Endodermal cell (in vitro differentiated cells): Measurements from ENCODE around the gene ADAM15. TPM values are rescaled to one million over a fixed set of nuclear protein-coding genes. Genes with fewer than 3 reads are reported as not detected.

Experiments used
- DNase-seq: peaks from one replicate; pipeline ENCODE4 v3.0.0-alpha.2; 2017
- H3K27ac ChIP-seq: 2 replicates; pipeline ENCODE4 v1.5.1; 2013; ENCODE audit warnings: mild to moderate bottlenecking, low read depth, low read length, moderate library complexity
- H3K27me3 ChIP-seq: 2 replicates; pipeline ENCODE4 v1.6.1; 2013; ENCODE audit warnings: mild to moderate bottlenecking, low read length, moderate library complexity; ENCODE audit not compliant: insufficient read depth, control insufficient read depth, poor library complexity, severe bottlenecking
- H3K36me3 ChIP-seq: 2 replicates; pipeline ENCODE4 v1.7.0; 2013; ENCODE audit warnings: mild to moderate bottlenecking, low read length, moderate library complexity; ENCODE audit not compliant: control insufficient read depth, insufficient read depth
- H3K4me1 ChIP-seq: one replicate; pipeline ENCODE4 v1.7.0; 2013; ENCODE audit warnings: low read length; ENCODE audit not compliant: control insufficient read depth, insufficient read depth
- H3K4me3 ChIP-seq: 2 replicates; pipeline ENCODE4 v1.5.1; 2013; ENCODE audit warnings: mild to moderate bottlenecking, low read length, moderate library complexity
- H3K9ac ChIP-seq: 2 replicates; pipeline ENCODE4 v1.6.1; 2013; ENCODE audit warnings: mild to moderate bottlenecking, low read length, moderate library complexity; ENCODE audit not compliant: poor library complexity, severe bottlenecking; ENCODE audit errors: extremely low read depth
- H3K9me3 ChIP-seq: 2 replicates; pipeline ENCODE4 v1.6.1; 2013; ENCODE audit warnings: mild to moderate bottlenecking, low read length, moderate library complexity; ENCODE audit not compliant: control insufficient read depth
- H3K27ac Mint-ChIP-seq: 2 replicates; pipeline ENCODE4 v1.8.0; 2020; ENCODE audit warnings: mixed read lengths
- H3K27me3 Mint-ChIP-seq: 2 replicates; pipeline ENCODE4 v1.8.0; 2021; ENCODE audit warnings: mild to moderate bottlenecking, mixed read lengths; ENCODE audit not compliant: insufficient read depth
- H3K36me3 Mint-ChIP-seq: 2 replicates; pipeline ENCODE4 v1.8.0; 2020; ENCODE audit warnings: low read depth, mixed read lengths
- H3K4me1 Mint-ChIP-seq: 2 replicates; pipeline ENCODE4 v1.8.0; 2020; ENCODE audit warnings: mixed read lengths
- H3K4me3 Mint-ChIP-seq: 2 replicates; pipeline ENCODE4 v1.8.0; 2020; ENCODE audit warnings: mild to moderate bottlenecking, moderate library complexity, mixed read lengths
- H3K9me3 Mint-ChIP-seq: 2 replicates; pipeline ENCODE4 v1.8.0; 2020; ENCODE audit warnings: mild to moderate bottlenecking, mixed read lengths
- WGBS, 2 experiments: methylation state at CpG; one replicate each; pipeline versions ENCODE4 v1.1.5 to v1.1.7; 2013; ENCODE audit warnings: missing lambda C conversion rate in 2 of 2, mixed read lengths in 1 of 2; ENCODE audit not compliant: insufficient coverage in 1 of 2, insufficient read length in 1 of 2; 5-methylcytosine and 5-hydroxymethylcytosine counted together
- total RNA-seq, 2 donors: library from RNA; stranded (reverse); fragmentation: NEBNext Ultra II Directional in 1 of 2; extraction: Animal tissue kit (Norgen Biotek cat#: 25700) in 1 of 2; gene quantifications; 2 replicates in 1 of 2; 3 replicates in 1 of 2; pipeline ENCODE4 v1.2.1, GENCODE V29; 2021
- TF ChIP-seq, protein P1 (sequence below): fragments of 200-600 bp; sonication (generic); conservative IDR thresholded peaks from 2 replicates; pipeline ENCODE4 v1.5.0; 2021; ENCODE audit warnings: antibody characterized with exemption, mild to moderate bottlenecking

Gene ADAM15
- total RNA-seq, 2 donors from 2014 or later: 13.4 to 16.5 TPM

DNA sequence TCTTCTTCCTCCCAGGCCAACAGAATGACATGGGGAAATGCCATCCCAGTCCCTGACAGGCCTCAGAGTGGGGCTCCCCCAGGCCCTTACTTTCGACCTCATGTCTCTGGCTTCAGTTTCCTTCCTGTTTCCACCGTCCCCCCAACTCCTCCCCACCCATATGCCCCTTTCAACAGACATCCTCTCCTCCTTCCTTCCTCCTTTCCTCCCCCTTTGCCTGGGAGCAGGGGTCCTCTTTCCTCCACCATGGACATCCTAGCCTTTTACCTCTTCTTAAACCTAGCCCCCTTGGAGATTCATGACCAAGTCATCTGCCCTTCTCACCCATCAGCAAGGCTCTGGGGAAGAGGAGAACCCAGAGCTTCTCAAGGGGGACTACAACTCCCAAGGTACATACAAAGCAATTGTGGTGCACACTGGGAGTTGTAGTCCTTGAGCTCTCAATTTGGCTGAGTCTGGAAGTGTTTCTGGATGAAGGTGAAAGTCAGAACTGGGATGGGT, 44.5 kb upstream of the ADAM15 start:
- no peak for DNase-seq
- Histone ChIP-seq H3K4me3 (no peak overlapping the region), H3K27me3 (no peaks in the 10 kb centered on the region), H3K4me1 (peaks cover 9% of the 10 kb centered on the region), H3K27ac (no peak overlapping the region), H3K9ac (no peak overlapping the region), H3K36me3 (no peaks in the 10 kb centered on the region), H3K9me3 (no peaks in the 10 kb centered on the region)
- Mint-ChIP-seq H3K36me3 (no peaks in the 10 kb centered on the region), H3K4me1 (peaks cover 19% of the 10 kb centered on the region), H3K9me3 (no peaks in the 10 kb centered on the region), H3K27me3 (no peaks in the 10 kb centered on the region), H3K27ac (no peak overlapping the region), H3K4me3 (no peak overlapping the region)
- TF ChIP-seq, protein P1, sequence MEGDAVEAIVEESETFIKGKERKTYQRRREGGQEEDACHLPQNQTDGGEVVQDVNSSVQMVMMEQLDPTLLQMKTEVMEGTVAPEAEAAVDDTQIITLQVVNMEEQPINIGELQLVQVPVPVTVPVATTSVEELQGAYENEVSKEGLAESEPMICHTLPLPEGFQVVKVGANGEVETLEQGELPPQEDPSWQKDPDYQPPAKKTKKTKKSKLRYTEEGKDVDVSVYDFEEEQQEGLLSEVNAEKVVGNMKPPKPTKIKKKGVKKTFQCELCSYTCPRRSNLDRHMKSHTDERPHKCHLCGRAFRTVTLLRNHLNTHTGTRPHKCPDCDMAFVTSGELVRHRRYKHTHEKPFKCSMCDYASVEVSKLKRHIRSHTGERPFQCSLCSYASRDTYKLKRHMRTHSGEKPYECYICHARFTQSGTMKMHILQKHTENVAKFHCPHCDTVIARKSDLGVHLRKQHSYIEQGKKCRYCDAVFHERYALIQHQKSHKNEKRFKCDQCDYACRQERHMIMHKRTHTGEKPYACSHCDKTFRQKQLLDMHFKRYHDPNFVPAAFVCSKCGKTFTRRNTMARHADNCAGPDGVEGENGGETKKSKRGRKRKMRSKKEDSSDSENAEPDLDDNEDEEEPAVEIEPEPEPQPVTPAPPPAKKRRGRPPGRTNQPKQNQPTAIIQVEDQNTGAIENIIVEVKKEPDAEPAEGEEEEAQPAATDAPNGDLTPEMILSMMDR: no peak
- 80 to 93% methylated on average over 2 of the region's 2 CpGs for WGBS, 2 experiments

DNA sequence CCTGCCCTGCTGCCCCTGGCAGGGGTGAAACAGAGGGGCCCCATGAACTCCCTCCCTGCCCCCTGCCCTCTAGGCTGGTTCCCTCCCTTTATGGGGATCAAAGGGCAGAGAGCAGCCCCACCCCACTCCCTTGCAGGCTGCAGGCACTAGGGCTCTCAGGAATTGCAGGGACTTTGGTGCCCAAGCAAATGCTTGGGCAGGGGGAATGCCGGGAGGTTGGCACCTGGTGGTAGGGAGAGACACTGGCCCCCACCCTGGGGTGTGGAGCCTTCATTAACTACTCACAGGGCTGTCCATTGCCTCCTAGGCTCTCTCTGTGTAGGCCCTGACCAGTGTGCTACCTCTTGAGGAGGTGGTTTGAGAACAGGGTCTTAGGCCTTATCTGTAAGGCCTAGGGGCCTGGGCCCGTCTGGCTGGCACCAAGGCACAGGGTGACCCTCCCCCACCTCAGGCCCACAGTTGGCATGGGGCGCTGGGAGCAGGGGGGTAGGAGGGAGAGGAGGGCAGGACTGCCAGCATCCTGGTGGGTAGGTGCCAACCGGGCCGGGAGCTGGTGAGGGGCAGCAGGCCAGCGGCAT, 43.8 kb upstream of the ADAM15 start:
- no peaks in the 10 kb centered on the region for H3K9me3 ChIP-seq
- no peaks in the 10 kb centered on the region for H3K27me3 ChIP-seq
- no peak overlapping the region for H3K4me3 Mint-ChIP-seq
- H3K27ac ChIP-seq: no peak overlapping the region
- no peaks in the 10 kb centered on the region for H3K36me3 Mint-ChIP-seq
- TF ChIP-seq, protein P1: no peak
- peaks cover 9% of the 10 kb centered on the region for H3K4me1 ChIP-seq
- H3K27me3 Mint-ChIP-seq: no peaks in the 10 kb centered on the region
- WGBS, 2 experiments: 89% methylated on average over 6 of the region's 6 CpGs; no CpG with 5 or more reads in 1 of the 2 experiments
- DNase-seq: no peak
- H3K36me3 ChIP-seq: no peaks in the 10 kb centered on the region
- H3K9ac ChIP-seq: no peak overlapping the region
- H3K9me3 Mint-ChIP-seq: no peaks in the 10 kb centered on the region
- H3K4me3 ChIP-seq: no peak overlapping the region
- H3K27ac Mint-ChIP-seq: no peak overlapping the region
- H3K4me1 Mint-ChIP-seq: peaks cover 20% of the 10 kb centered on the region

- no peak overlapping the region for H3K4me3 Mint-ChIP-seq
- no peaks in the 10 kb centered on the region for H3K27me3 Mint-ChIP-seq
- no peaks in the 10 kb centered on the region for H3K9me3 ChIP-seq
- no peak overlapping the region for H3K4me3 ChIP-seq
- no peak overlapping the region for H3K27ac Mint-ChIP-seq
- H3K36me3 ChIP-seq: no peaks in the 10 kb centered on the region
- TF ChIP-seq, protein P1: no peak
- H3K27ac ChIP-seq: no peak overlapping the region
- DNase-seq: no peak
- H3K9ac ChIP-seq: no peak overlapping the region
- H3K27me3 ChIP-seq: no peaks in the 10 kb centered on the region
- peaks cover 22% of the 10 kb centered on the region for H3K4me1 Mint-ChIP-seq
- 90 to 93% methylated on average over 3 to 14 of the region's 16 CpGs for WGBS, 2 experiments
- peaks cover 9% of the 10 kb centered on the region for H3K4me1 ChIP-seq
- H3K9me3 Mint-ChIP-seq: no peaks in the 10 kb centered on the region
- peaks cover 5% of the 10 kb centered on the region for H3K36me3 Mint-ChIP-seq
These were observed 42.8 kb upstream of the ADAM15 start for GRCh38 chr1:155008015-155008941.
